Activated naive CD8-positive, alpha-beta T cell treated with anti-CD3 and anti-CD28 coated beads, Interleukin-2, amount 10 ng/mL, durations not matched to agents 7 days and 5 days (primary cell): Measurements from ENCODE around the gene MB. TPM values are rescaled to one million over a fixed set of nuclear protein-coding genes. Genes with fewer than 3 reads are reported as not detected.
"Not testable (repeated sequence)": the region's sequence is repeated elsewhere in the genome, so short reads cannot be mapped to it uniquely, and the experiment has no call there.

ENCODE experiments used
- ATAC-seq: fragments of 150-1000 bp; cut with Tn5 transposase; one replicate; pipeline ENCODE4 v1.10.0; 2021; ENCODE audit warnings: low read depth, moderate library complexity
- POLR2A ChIA-PET: fragments of 350-600 bp; sonication (Branson Sonifier 250); formaldehyde crosslinking; loops from one replicate; lab custom pipeline; 2021; ENCODE audit warnings: antibody characterized with exemption; lab: Charles Lee
- DNase-seq: peaks from one replicate; pipeline ENCODE4 v3.0.0; 2021
- H3K27ac Mint-ChIP-seq: one replicate; pipeline ENCODE4 v1.8.0; 2022; ENCODE audit warnings: mild to moderate bottlenecking, mixed read lengths
- H3K27me3 Mint-ChIP-seq: one replicate; pipeline ENCODE4 v1.8.0; 2022; ENCODE audit warnings: mild to moderate bottlenecking, moderate library complexity, mixed read lengths
- H3K36me3 Mint-ChIP-seq: one replicate; pipeline ENCODE4 v1.8.0; 2021; ENCODE audit warnings: mild to moderate bottlenecking, mixed read lengths
- H3K4me1 Mint-ChIP-seq: one replicate; pipeline ENCODE4 v1.8.0; 2021; ENCODE audit warnings: mixed read lengths
- H3K4me3 Mint-ChIP-seq: one replicate; pipeline ENCODE4 v1.8.0; 2022; ENCODE audit warnings: mild to moderate bottlenecking, moderate library complexity, mixed read lengths
- H3K9me3 Mint-ChIP-seq: one replicate; pipeline ENCODE4 v1.8.0; 2021; ENCODE audit warnings: mixed read lengths
- total RNA-seq, 2 experiments: library from RNA; stranded (reverse); gene quantifications; one replicate each; pipeline ENCODE4 v1.2.3, GENCODE V29; 2021

MB gene
- total RNA-seq: not detected

DNA sequence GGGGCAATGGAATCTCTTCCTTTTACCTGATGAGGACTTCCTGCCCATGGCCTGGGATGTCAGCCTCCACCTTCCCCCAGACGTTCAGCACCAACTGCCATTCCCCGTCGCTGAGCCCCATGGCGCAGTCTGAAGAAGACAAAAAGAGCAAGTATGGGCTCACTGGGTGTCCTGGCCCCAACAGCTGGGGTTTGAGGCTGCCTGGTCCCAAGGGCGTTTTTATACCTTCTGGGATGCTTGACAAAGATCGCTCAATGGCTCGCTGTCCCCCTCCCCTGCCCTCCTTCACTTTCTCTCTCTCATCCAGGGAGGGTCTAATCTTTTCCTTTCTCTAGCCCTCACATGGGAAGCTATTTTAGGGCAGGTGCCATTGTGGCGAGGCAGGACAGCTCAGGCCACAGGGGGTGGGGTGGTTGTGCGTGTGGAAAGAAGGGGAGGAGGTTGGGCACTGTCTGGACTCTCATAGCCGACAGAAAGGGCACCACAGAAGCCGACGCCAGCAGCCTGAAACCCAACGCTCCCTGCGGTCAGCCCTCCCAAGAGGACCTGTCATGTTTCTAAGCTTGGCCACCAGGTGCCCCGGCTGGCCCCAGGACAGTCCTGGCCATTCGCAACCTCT lies at the start of gene MB:
Gene MB, minus strand, starts transcription at position 193 of the 619 bp plus-strand sequence. Its CDS starts 72 bp downstream, at position 121.
- H3K27ac Mint-ChIP-seq: no peak within 1 kb of the TSS
- ATAC-seq (no peak), DNase-seq (no peak)
- peaks cover 17% of the 10 kb centered on the region for H3K4me1 Mint-ChIP-seq
- H3K27me3 Mint-ChIP-seq: peaks cover 2% of the 10 kb centered on the region
- H3K9me3 Mint-ChIP-seq: no peaks in the 10 kb centered on the region
- POLR2A ChIA-PET: no interaction called here
- no peak within 1 kb of the TSS for H3K4me3 Mint-ChIP-seq
- no peaks in the 10 kb centered on the region for H3K36me3 Mint-ChIP-seq

GRCh38 chr22:35666699-35667098 lies 49.6 kb upstream of the MB start:
- H3K4me1 Mint-ChIP-seq: peaks cover 12% of the 10 kb centered on the region
- H3K27me3 Mint-ChIP-seq: not testable (repeated sequence)
- POLR2A ChIA-PET: interaction anchor here (2.8 kb wide), 1 partner anchor 18 kb away, joined by 6 read pairs; the partner anchor contains the start of gene APOL6

GRCh38 chr22:35664955-35665587 lies 47.9 kb upstream of the MB start:
- peaks cover 71% of the 10 kb centered on the region for H3K36me3 Mint-ChIP-seq
- ATAC-seq (no peak), DNase-seq (no peak)
- no peak overlapping the region for H3K27ac Mint-ChIP-seq
- H3K4me1 Mint-ChIP-seq: peaks cover 27% of the 10 kb centered on the region
- no peak overlapping the region for H3K4me3 Mint-ChIP-seq
- POLR2A ChIA-PET: interaction anchor here (0.6 to 2.8 kb wide), 3 partner anchors 17 to 484 kb away, joined by 3 to 6 read pairs (median 3); partner anchors contain the start of gene APOL6
- H3K27me3 Mint-ChIP-seq: no peaks in the 10 kb centered on the region
- H3K9me3 Mint-ChIP-seq: peaks cover 14% of the 10 kb centered on the region

More at GRCh38 chr22:35666699-35667098, 49.6 kb upstream of the MB start:
- H3K27ac Mint-ChIP-seq, DNase-seq, ATAC-seq, H3K4me3 Mint-ChIP-seq: not testable (repeated sequence)
- peaks cover 56% of the 10 kb centered on the region for H3K36me3 Mint-ChIP-seq
- H3K9me3 Mint-ChIP-seq: peaks cover 14% of the 10 kb centered on the region

DNA sequence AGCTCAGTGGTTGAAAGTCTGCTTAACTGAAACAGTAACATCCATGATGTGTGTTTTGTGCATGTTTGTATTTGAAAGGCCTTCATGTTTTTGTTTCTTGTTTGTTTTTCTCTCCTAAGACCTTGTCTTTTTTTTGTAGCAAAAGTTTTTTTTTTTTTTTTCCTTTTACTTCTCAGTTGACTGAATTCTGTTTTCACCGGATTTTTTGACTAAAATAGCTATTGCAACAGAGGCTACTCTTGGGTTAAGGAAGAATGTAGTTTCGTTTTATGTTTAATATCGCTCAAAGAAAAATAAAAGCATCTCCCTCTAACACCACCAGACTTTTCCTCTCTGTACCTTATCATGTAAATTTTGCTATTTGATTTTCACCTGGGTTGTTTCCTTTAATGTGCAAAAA lies 46.2 kb upstream of the MB start:
- POLR2A ChIA-PET: interaction anchor here (0.7 to 5.7 kb wide), 3 partner anchors 13 to 250 kb away, joined by 3 to 61 read pairs (median 3); partner anchors contain the start of gene APOL6
- ATAC-seq: no peak
- peaks cover 34% of the 10 kb centered on the region for H3K4me1 Mint-ChIP-seq
- H3K9me3 Mint-ChIP-seq: peaks cover 14% of the 10 kb centered on the region
- H3K27me3 Mint-ChIP-seq: no peaks in the 10 kb centered on the region
- peak overlapping the region; percentile 58 for H3K27ac Mint-ChIP-seq
- H3K4me3 Mint-ChIP-seq: peak overlapping the region; percentile 22
- DNase-seq: no peak
- H3K36me3 Mint-ChIP-seq: peaks cover 84% of the 10 kb centered on the region

GRCh38 chr22:35662914-35663313 lies 45.8 kb upstream of the MB start:
- H3K4me1 Mint-ChIP-seq: peaks cover 39% of the 10 kb centered on the region
- H3K27ac Mint-ChIP-seq: no peak overlapping the region
- peaks cover 17% of the 10 kb centered on the region for H3K9me3 Mint-ChIP-seq
- peak overlapping the region; percentile 32 for H3K4me3 Mint-ChIP-seq
- H3K27me3 Mint-ChIP-seq: no peaks in the 10 kb centered on the region
- ATAC-seq: no peak
- POLR2A ChIA-PET: interaction anchor here (0.7 to 5.7 kb wide), 3 partner anchors 14 to 249 kb away, joined by 3 to 61 read pairs (median 3); partner anchors contain the start of gene APOL6
- DNase-seq: no peak
- peaks cover 85% of the 10 kb centered on the region for H3K36me3 Mint-ChIP-seq

GRCh38 chr22:35661464-35661863 lies 44.3 kb upstream of the MB start:
- POLR2A ChIA-PET: interaction anchor here (5.7 kb wide), 1 partner anchor 13 kb away, joined by 61 read pairs; the partner anchor contains the start of gene APOL6
- H3K27ac Mint-ChIP-seq: peak overlapping the region; percentile 87
- DNase-seq: no peak

DNA sequence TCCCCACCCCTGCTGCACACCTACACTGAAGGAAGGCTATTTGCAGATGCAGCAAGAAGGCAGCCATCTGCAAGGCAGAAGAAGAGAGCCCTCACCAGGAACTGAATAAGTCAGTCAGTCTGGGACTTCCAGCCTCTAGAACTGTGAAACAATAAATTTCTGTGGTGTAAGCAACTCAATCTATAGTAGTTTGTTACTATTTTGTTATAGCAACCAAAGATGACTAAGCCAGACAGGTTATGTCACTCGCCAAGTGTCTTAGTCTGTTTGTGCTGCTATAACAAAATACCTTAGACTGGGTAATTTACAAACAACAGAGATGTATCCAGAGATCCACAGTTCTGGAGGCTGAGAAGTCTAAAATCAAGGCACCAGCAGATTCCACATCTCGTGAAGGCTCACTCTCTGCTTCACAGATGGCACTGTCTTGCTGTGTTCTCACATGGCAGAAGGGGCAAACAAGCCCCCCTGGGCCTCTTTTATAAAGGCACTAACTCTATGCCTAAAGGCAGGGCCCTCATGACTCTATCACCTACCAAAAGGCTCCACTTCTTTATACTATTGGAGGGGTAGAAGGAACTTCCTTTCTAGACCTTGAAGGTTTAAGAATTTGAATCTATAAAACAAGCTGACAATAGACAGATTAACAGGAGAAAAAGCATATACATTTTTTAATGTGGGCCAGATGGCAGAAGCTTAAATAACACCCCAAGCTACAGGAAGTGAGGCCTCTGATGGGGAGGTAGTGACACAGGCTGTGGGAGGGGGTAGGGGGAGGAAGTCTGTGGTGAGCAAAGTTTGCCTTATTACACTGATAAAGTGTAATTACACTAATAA lies 43.4 kb upstream of the MB start:
- H3K36me3 Mint-ChIP-seq: peaks cover 91% of the 10 kb centered on the region
- peaks cover 42% of the 10 kb centered on the region for H3K4me1 Mint-ChIP-seq
- H3K4me3 Mint-ChIP-seq: peak overlapping the region; percentile 62
- POLR2A ChIA-PET: interaction anchor here (0.5 to 5.7 kb wide), 4 partner anchors 12 to 810 kb away, joined by 3 to 61 read pairs (median 4); partner anchors contain the start of gene APOL6
- ATAC-seq (peak; percentile 94), DNase-seq (no peak)
- peak overlapping the region; percentile 87 for H3K27ac Mint-ChIP-seq
- peaks cover 17% of the 10 kb centered on the region for H3K9me3 Mint-ChIP-seq
- no peaks in the 10 kb centered on the region for H3K27me3 Mint-ChIP-seq

More at GRCh38 chr22:35661464-35661863, 44.3 kb upstream of the MB start:
- Mint-ChIP-seq H3K27me3 (no peaks in the 10 kb centered on the region), H3K4me3 (no peak overlapping the region), H3K9me3 (peaks cover 15% of the 10 kb centered on the region), H3K4me1 (peaks cover 42% of the 10 kb centered on the region), H3K36me3 (peaks cover 85% of the 10 kb centered on the region)
- no peak for ATAC-seq

DNA sequence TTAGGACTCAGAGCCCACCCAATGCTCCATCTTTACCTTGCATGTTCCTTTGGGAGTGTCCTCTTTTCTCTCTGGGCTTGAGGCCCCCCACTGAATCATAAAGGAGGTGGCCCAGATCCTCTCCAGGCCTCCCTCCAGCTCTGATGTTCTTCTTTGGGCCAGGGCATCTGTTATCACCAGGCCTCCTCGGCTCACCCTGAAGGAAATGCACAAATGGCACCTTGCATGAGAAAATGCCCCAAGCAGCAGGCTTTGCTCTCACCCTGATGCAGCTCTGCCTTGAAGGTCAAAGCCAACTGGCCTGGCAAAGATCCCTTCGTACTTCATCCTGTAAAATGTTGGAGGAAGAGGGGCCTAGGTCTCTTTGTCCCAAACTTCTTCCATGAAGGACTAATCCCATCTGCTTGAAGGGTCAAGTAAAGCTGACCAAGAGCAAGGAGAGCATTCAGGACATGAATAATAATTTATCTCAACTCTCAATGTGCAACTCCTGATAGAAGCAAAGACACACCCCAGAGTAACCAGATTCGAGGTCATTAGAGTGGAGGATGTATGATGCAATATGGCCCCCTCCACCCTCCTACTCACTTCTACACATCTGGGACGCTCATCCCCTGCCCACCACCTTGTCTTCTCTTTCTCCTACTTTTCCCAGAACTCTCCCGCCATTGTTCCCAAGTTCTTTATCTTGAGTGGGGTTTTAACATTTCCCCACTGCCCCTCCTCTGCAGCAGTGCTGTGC lies 40.6 kb upstream of the MB start:
- Mint-ChIP-seq H3K27ac (peak overlapping the region; percentile 57), H3K4me1 (peaks cover 54% of the 10 kb centered on the region), H3K27me3 (no peaks in the 10 kb centered on the region), H3K36me3 (peaks cover 95% of the 10 kb centered on the region), H3K4me3 (no peak overlapping the region), H3K9me3 (peaks cover 11% of the 10 kb centered on the region)
- DNase-seq (no peak), ATAC-seq (no peak)
- POLR2A ChIA-PET: interaction anchor here (5.7 kb wide), 1 partner anchor 9 kb away, joined by 61 read pairs; the partner anchor contains the start of gene APOL6

DNA sequence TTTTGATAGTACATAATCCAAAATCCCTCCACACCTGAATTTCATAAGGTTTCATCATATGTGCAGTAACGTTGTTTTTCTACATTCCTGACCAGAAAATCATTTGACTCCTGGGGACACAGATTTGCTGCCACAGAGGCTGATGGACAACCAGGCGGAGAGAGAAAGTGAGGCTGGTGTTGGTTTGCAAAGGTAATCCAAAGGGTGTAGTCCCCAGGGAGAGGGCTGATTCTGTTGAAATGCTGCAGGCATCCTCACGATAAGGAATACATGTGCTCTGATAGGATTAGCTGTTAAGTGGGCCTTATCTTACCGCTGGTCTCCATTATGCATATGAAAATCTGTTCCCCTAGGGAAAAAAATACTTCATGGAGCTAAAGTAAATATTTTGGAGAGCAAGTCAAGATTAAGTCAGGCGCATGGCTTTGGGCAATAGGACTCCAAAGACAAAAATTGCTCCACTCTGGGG lies 39.2 kb upstream of the MB start:
- H3K27ac Mint-ChIP-seq: no peak overlapping the region
- peaks cover 46% of the 10 kb centered on the region for H3K4me1 Mint-ChIP-seq
- POLR2A ChIA-PET: interaction anchor here (1.1 kb wide), 1 partner anchor 8 kb away, joined by 5 read pairs; the partner anchor contains the start of gene APOL6
- H3K4me3 Mint-ChIP-seq: no peak overlapping the region
- H3K9me3 Mint-ChIP-seq: peaks cover 5% of the 10 kb centered on the region
- ATAC-seq (no peak), DNase-seq (no peak)
- H3K27me3 Mint-ChIP-seq: no peaks in the 10 kb centered on the region
- peaks cover 93% of the 10 kb centered on the region for H3K36me3 Mint-ChIP-seq

- Mint-ChIP-seq H3K4me1 (peaks cover 41% of the 10 kb centered on the region), H3K9me3 (peaks cover 7% of the 10 kb centered on the region), H3K27ac (no peak overlapping the region), H3K36me3 (peaks cover 90% of the 10 kb centered on the region), H3K4me3 (peak overlapping the region; percentile 2), H3K27me3 (no peaks in the 10 kb centered on the region)
- POLR2A ChIA-PET: no interaction called here
- DNase-seq (no peak), ATAC-seq (no peak)
Measured at GRCh38 chr22:35653824-35654223, 36.7 kb upstream of the MB start.

- H3K36me3 Mint-ChIP-seq: peaks cover 66% of the 10 kb centered on the region
Measured at GRCh38 chr22:35651085-35651484, 34.0 kb upstream of the MB start.

More at GRCh38 chr22:35651085-35651484, 34.0 kb upstream of the MB start:
- Mint-ChIP-seq H3K4me1 (peaks cover 39% of the 10 kb centered on the region), H3K27me3 (no peaks in the 10 kb centered on the region), H3K4me3 (peak overlapping the region; percentile 100), H3K9me3 (peaks cover 2% of the 10 kb centered on the region), H3K27ac (no peak overlapping the region)
- ATAC-seq (no peak), DNase-seq (no peak)
- POLR2A ChIA-PET: interaction anchor here (4.8 kb wide), 1 partner anchor 10 kb away, joined by 61 read pairs; no protein-coding TSS in a partner anchor
